ENCODE results near the gene CARNS1. TPM values are rescaled to one million over a fixed set of nuclear protein-coding genes. Genes with fewer than 3 reads are reported as not detected.

CARNS1 gene
- total and polyA plus RNA-seq, 2 of the 13 experiments (the other 11 are each of a cell fraction or from before 2014, with no cell fraction given) = not detected

DNA sequence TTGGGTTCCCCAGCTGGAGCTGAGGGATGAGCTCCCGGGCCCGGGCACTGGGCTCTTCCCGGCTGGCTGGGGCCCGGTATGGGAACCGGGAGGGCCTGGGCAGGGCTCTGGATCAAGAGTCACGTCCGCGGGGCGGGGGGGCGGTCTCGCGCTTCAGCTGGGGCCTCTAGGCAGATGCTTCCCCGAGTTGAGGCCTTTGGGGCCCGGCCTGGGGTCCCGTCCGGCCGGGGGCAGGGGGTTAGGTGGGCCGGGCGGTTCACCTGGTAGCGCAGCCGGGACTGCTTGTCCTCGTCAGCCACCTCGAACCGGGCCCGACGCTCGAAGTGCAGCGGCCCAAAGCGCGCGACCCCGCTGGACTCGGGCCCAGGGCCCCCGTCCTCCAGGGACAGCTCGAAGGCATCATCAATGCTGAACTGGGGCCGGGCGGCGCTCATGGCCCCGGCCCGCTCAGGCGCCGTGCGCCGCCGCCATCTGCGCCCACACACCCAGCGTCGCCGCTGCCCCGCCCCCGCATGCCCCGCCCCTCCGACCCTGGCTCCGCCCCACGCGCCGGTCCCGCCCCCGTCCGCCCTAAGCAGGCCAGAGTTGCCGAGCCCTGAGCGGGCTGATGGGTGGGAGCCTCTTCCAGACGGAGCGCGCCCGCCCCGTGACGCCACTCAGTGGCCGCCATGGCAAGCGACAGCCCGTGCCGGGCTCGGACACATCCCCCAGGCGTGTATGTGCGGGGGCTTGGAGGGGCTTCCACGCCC lies 53.5 kb downstream of the CARNS1 start, which contains the start of gene TMEM134 (continued):
- TF ChIP-seq FOSL2 (CRISPR knock-in tag; IDR thresholded peaks at IDR 0.05) (peak; percentile 38), ZFP41 (CRISPR knock-in tag; IDR thresholded peaks at IDR 0.05; ENCODE audit: borderline replicate concordance) (no peak), YEATS2 (CRISPR knock-in tag; IDR thresholded peaks at IDR 0.05; ENCODE audit: borderline replicate concordance) (peak; percentile 66; the same call in 1 of the 2 replicates), ZNF12 (CRISPR knock-in tag; IDR thresholded peaks at IDR 0.05) (0 out of 2 replicates have a peak, but pooled peaks have one; percentile 24), FOXM1 (CRISPR knock-in tag; IDR thresholded peaks at IDR 0.05) (no peak), ZNF232 (CRISPR knock-in tag; IDR thresholded peaks at IDR 0.05; ENCODE audit: borderline replicate concordance) (no peak)
- TF ChIP-seq, protein P1, sequence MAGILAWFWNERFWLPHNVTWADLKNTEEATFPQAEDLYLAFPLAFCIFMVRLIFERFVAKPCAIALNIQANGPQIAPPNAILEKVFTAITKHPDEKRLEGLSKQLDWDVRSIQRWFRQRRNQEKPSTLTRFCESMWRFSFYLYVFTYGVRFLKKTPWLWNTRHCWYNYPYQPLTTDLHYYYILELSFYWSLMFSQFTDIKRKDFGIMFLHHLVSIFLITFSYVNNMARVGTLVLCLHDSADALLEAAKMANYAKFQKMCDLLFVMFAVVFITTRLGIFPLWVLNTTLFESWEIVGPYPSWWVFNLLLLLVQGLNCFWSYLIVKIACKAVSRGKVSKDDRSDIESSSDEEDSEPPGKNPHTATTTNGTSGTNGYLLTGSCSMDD (CRISPR knock-in tag; IDR thresholded peaks at IDR 0.05) = no peak
- TF ChIP-seq, protein P2, sequence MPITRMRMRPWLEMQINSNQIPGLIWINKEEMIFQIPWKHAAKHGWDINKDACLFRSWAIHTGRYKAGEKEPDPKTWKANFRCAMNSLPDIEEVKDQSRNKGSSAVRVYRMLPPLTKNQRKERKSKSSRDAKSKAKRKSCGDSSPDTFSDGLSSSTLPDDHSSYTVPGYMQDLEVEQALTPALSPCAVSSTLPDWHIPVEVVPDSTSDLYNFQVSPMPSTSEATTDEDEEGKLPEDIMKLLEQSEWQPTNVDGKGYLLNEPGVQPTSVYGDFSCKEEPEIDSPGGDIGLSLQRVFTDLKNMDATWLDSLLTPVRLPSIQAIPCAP (CRISPR knock-in tag; IDR thresholded peaks at IDR 0.05; ENCODE audit: low read depth) = no peak

DNA sequence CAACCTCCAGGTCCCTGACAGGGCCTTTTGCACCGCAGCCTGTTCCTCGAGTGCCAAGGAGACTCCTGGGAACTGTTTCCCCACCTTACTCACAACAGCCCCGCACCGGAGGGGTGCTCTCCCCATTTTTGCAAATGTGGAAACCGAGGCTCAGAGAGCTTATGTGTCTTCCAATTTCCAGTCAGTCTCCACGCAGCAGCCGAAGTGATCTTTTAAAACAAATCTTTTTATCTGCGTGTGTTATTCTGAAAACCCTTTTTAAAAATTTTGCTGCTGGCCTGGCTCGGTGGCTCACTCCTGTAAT lies 54.0 kb downstream of the CARNS1 start:
- FAIRE-seq = no peak
- in situ Hi-C loops (cut with HindIII; ENCODE audit: extremely low pct_ligation_motif_present, low pct_unique_long_range_greater_than_20kb) = loop anchor here (5.0 kb wide), 1 partner anchor 67 kb away; the partner anchor contains the start of genes PPP1CA and TBC1D10C
- H3K4me2 ChIP-seq (ENCODE audit: low read depth, low read length) = peak overlapping the region; percentile 95
- ChIA-PET CTCF (ENCODE audit: low intra/inter-chr PET ratio, low total read pairs) (no interaction called here), POLR2A (interaction anchor here (1.1 to 1.5 kb wide), 2 partner anchors 10 to 68 kb away, joined by 3 to 5 read pairs; no protein-coding TSS in a partner anchor)
- H3K27ac ChIP-seq (ENCODE audit: extremely low read length, insufficient read depth, low read length) = peak overlapping the region; percentile 47
- no peaks in the 10 kb centered on the region for H3K27me3 ChIP-seq (ENCODE audit: control insufficient read depth in 1 of 2, insufficient read depth in 2 of 2, low read length in 2 of 2)
- H2AFZ ChIP-seq (ENCODE audit: low read length) = no peak overlapping the region
- 25% methylated on average over 7 of the region's 9 CpGs for WGBS (ENCODE audit: low lambda C conversion rate)
- no peaks in the 10 kb centered on the region for H3K9me3 ChIP-seq (ENCODE audit: low read length)
- no peak for DNase-seq (ENCODE audit: low spot score)
- peaks cover 69% of the 10 kb centered on the region for H3K4me1 ChIP-seq (ENCODE audit: insufficient read depth, low read length)
- BruUV-seq (replicated peaks) = no TSS peak
- no peak for ATAC-seq
- no peaks in the 10 kb centered on the region for H4K20me1 ChIP-seq (ENCODE audit: insufficient read depth, low read length)
- peak overlapping the region; percentile 73 for H3K9ac ChIP-seq (ENCODE audit: insufficient read depth, low read depth, low read length)
- no peaks in the 10 kb centered on the region for H3K36me3 ChIP-seq (replicated peaks in 1 of 2; ENCODE audit: control insufficient read depth in 1 of 2, insufficient read depth in 2 of 2, low read length in 2 of 2)
- intact Hi-C loops (cut with micrococcal nuclease; ENCODE audit: unreplicated experiment) = no loop called here
- H3K4me3 ChIP-seq (replicated peaks in 1 of 3; ENCODE audit: insufficient read depth in 1 of 3, low read depth in 2 of 3, low read length in 3 of 3) = peak overlapping the region; percentile 53 to 87 (median 73); a peak in 5 of 6 replicates
- H3K79me2 ChIP-seq (ENCODE audit: insufficient read depth, low read length) = no peaks in the 10 kb centered on the region
- TF ChIP-seq FOXP1 (IDR thresholded peaks at IDR 0.05) (no peak), FOXP1 (CRISPR knock-in tag; IDR thresholded peaks at IDR 0.05) (no peak), FOXK1 (CRISPR knock-in tag; IDR thresholded peaks at IDR 0.05; ENCODE audit: borderline replicate concordance, low read depth) (no peak), FOXO1 (CRISPR knock-in tag; IDR thresholded peaks at IDR 0.05) (no peak), NCOA2 (CRISPR knock-in tag; IDR thresholded peaks at IDR 0.05) (no peak), SP4 (CRISPR knock-in tag; IDR thresholded peaks at IDR 0.05) (no peak), MTA1 (CRISPR knock-in tag; IDR thresholded peaks at IDR 0.05; ENCODE audit: borderline replicate concordance) (no peak), ZBTB8A (CRISPR knock-in tag; IDR thresholded peaks at IDR 0.05; ENCODE audit: borderline replicate concordance, low read depth) (no peak)
- TF ChIP-seq, protein P3, sequence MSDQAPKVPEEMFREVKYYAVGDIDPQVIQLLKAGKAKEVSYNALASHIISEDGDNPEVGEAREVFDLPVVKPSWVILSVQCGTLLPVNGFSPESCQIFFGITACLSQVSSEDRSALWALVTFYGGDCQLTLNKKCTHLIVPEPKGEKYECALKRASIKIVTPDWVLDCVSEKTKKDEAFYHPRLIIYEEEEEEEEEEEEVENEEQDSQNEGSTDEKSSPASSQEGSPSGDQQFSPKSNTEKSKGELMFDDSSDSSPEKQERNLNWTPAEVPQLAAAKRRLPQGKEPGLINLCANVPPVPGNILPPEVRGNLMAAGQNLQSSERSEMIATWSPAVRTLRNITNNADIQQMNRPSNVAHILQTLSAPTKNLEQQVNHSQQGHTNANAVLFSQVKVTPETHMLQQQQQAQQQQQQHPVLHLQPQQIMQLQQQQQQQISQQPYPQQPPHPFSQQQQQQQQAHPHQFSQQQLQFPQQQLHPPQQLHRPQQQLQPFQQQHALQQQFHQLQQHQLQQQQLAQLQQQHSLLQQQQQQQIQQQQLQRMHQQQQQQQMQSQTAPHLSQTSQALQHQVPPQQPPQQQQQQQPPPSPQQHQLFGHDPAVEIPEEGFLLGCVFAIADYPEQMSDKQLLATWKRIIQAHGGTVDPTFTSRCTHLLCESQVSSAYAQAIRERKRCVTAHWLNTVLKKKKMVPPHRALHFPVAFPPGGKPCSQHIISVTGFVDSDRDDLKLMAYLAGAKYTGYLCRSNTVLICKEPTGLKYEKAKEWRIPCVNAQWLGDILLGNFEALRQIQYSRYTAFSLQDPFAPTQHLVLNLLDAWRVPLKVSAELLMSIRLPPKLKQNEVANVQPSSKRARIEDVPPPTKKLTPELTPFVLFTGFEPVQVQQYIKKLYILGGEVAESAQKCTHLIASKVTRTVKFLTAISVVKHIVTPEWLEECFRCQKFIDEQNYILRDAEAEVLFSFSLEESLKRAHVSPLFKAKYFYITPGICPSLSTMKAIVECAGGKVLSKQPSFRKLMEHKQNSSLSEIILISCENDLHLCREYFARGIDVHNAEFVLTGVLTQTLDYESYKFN (CRISPR knock-in tag; conservative IDR thresholded peaks at IDR 0.05) = peak; percentile 4; the same call in 1 of the 2 replicates
- TF ChIP-seq, protein P4, sequence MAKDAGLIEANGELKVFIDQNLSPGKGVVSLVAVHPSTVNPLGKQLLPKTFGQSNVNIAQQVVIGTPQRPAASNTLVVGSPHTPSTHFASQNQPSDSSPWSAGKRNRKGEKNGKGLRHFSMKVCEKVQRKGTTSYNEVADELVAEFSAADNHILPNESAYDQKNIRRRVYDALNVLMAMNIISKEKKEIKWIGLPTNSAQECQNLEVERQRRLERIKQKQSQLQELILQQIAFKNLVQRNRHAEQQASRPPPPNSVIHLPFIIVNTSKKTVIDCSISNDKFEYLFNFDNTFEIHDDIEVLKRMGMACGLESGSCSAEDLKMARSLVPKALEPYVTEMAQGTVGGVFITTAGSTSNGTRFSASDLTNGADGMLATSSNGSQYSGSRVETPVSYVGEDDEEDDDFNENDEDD (CRISPR knock-in tag; IDR thresholded peaks at IDR 0.05; ENCODE audit: borderline replicate concordance) = no peak
